Measurements from ENCODE around the gene DLG3.
"Not testable (repeated sequence)": the region's sequence is repeated elsewhere in the genome, so short reads cannot be mapped to it uniquely, and the experiment has no call there.

DLG3 gene

GRCh38 chrX:70505451-70505841, 60.8 kb downstream of the DLG3 start:
- no peak for DNase-seq (ENCODE audit: extremely low spot score)
- ChIA-PET POLR2A (no interaction called here), CTCF (interaction anchor here (1.3 kb wide), 1 partner anchor 18 kb away, joined by 4 read pairs; no protein-coding TSS in a partner anchor)
- no peak for TF ChIP-seq CTCF (IDR thresholded peaks at IDR 0.05; ENCODE audit: control extremely low read depth, extremely low read depth, low read depth, missing control alignments)

- POLR2A ChIA-PET: no interaction called here
- no peak for TF ChIP-seq CTCF (IDR thresholded peaks at IDR 0.05; ENCODE audit: control extremely low read depth, extremely low read depth, low read depth, missing control alignments)
- CTCF ChIA-PET: no interaction called here
- no peak for DNase-seq (ENCODE audit: extremely low spot score)
Measured at GRCh38 chrX:70508296-70508911, 63.8 kb downstream of the DLG3 start.

- ChIA-PET CTCF (no interaction called here), POLR2A (no interaction called here)
Measured at GRCh38 chrX:70509078-70509477, 64.4 kb downstream of the DLG3 start.

GRCh38 chrX:70515270-70515669, 70.6 kb downstream of the DLG3 start:
- POLR2A ChIA-PET; DNase-seq (ENCODE audit: extremely low spot score); CTCF ChIA-PET: not testable (repeated sequence)

More at GRCh38 chrX:70509078-70509477, 64.4 kb downstream of the DLG3 start:
- no peak for TF ChIP-seq CTCF (IDR thresholded peaks at IDR 0.05; ENCODE audit: control extremely low read depth, extremely low read depth, low read depth, missing control alignments)
- no peak for DNase-seq (ENCODE audit: extremely low spot score)

- POLR2A ChIA-PET; CTCF ChIA-PET; DNase-seq (ENCODE audit: extremely low spot score): not testable (repeated sequence)
Measured at GRCh38 chrX:70515692-70516091, 71.1 kb downstream of the DLG3 start.

GRCh38 chrX:70525733-70526132, 81.1 kb downstream of the DLG3 start:
- DNase-seq (ENCODE audit: extremely low spot score): no peak
- TF ChIP-seq CTCF (IDR thresholded peaks at IDR 0.05; ENCODE audit: control extremely low read depth, extremely low read depth, low read depth, missing control alignments): no peak
- ChIA-PET POLR2A (no interaction called here), CTCF (no interaction called here)

- ChIA-PET CTCF (no interaction called here), POLR2A (no interaction called here)
- DNase-seq (ENCODE audit: extremely low spot score): no peak
- no peak for TF ChIP-seq CTCF (IDR thresholded peaks at IDR 0.05; ENCODE audit: control extremely low read depth, extremely low read depth, low read depth, missing control alignments)
Measured at GRCh38 chrX:70527053-70527452, 82.4 kb downstream of the DLG3 start.

All from GM10248 (cell line).